Activated CD4-positive, alpha-beta T cell treated with anti-CD3 and anti-CD28 coated beads for 36 hours (primary cell): Measurements from ENCODE around the gene PTPRT. TPM values are rescaled to one million over a fixed set of nuclear protein-coding genes. Genes with fewer than 3 reads are reported as not detected.

ENCODE experiments used
- ATAC-seq: fragments of 200-7000 bp; cut with Tn5 transposase; one replicate; pipeline ENCODE4 v1.10.0; 2021; ENCODE audit warnings: mild to moderate bottlenecking, moderate library complexity
- CTCF ChIA-PET: fragments of 350-600 bp; sonication (Branson Sonifier 250); formaldehyde crosslinking; loops from one replicate; lab custom pipeline; 2021; ENCODE audit warnings: antibody characterized with exemption; lab: Charles Lee
- POLR2A ChIA-PET: fragments of 350-600 bp; sonication (Branson Sonifier 250); formaldehyde crosslinking; loops from one replicate; lab custom pipeline; 2021; ENCODE audit warnings: antibody characterized with exemption, inconsistent platforms; lab: Charles Lee
- DNase-seq: peaks from one replicate; pipeline ENCODE4 v3.0.0-alpha.2; 2020
- H3K27ac Mint-ChIP-seq: one replicate; pipeline ENCODE4 v1.8.0; 2021; ENCODE audit warnings: mixed read lengths
- H3K27me3 Mint-ChIP-seq: one replicate; pipeline ENCODE4 v1.8.0; 2021; ENCODE audit warnings: mixed read lengths
- H3K36me3 Mint-ChIP-seq: one replicate; pipeline ENCODE4 v1.8.0; 2021; ENCODE audit warnings: low read depth, mixed read lengths
- H3K4me1 Mint-ChIP-seq: one replicate; pipeline ENCODE4 v1.8.0; 2021; ENCODE audit warnings: mixed read lengths
- H3K4me3 Mint-ChIP-seq: one replicate; pipeline ENCODE4 v1.8.0; 2021; ENCODE audit warnings: mild to moderate bottlenecking, moderate library complexity, mixed read lengths
- H3K9me3 Mint-ChIP-seq: one replicate; pipeline ENCODE4 v1.8.0; 2021; ENCODE audit warnings: low read depth, mixed read lengths
- intact Hi-C, 2 experiments: fragments of 100-400 bp; cut with DNase I in 1 of 2; cut with micrococcal nuclease in 1 of 2; formaldehyde crosslinking; loops; one replicate each; pipeline versions ENCODE4 v1.14.2 to v1.15.1; 2022 to 2024; cut with DNase I, micrococcal nuclease
- total RNA-seq, 2 experiments: library from RNA; stranded (reverse); gene quantifications; one replicate each; pipeline ENCODE4 v1.2.3, GENCODE V29; 2021

PTPRT gene
- total RNA-seq, 2 experiments from 2014 or later: not detected

DNA sequence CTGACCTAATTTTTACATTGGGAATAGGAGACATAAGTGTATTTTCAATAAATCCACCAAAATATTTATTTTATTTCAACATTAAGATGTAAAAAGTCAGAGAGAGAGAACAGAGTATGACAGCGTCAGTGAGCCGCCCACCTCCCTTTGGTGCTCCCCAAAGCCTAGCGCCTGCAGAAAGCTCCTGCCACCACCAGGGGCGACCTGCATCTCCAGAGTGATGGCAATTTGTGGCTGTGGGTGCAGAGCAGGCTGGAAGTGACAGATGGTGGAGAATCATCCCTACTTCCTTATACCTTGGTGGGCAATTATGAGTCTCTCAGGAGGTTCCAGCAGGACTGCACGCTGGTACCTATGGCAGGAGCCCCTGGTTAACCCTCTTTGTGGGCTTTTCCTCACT lies 87.3 kb downstream of the PTPRT start:
- Mint-ChIP-seq H3K27ac (no peak overlapping the region), H3K27me3 (peaks cover 4% of the 10 kb centered on the region), H3K4me1 (no peaks in the 10 kb centered on the region), H3K4me3 (no peak overlapping the region), H3K9me3 (peaks cover 1% of the 10 kb centered on the region), H3K36me3 (no peaks in the 10 kb centered on the region)
- no peak for ATAC-seq
- intact Hi-C loops: no loop called here
- DNase-seq: peak; percentile 23
- CTCF ChIA-PET: interaction anchor here (0.6 kb wide), 1 partner anchor 512 kb away, joined by 3 read pairs; no protein-coding TSS in a partner anchor
- POLR2A ChIA-PET: no interaction called here

DNA sequence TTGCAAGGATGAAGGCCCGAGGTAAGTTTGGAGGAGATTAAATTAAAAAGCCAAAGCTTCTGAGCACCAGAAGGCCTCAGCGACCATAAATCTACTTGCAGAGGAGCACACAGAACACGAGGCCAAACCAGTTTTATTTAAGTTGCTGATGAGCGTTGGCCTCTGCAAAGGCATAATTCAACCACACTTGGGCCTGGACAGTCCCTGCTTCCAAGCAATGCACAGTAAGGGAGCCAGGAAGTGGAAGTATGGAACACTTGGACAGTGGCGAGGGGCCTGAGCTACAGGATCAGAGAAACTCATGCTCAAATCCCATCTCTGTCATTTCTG lies 92.8 kb downstream of the PTPRT start:
- H3K4me3 Mint-ChIP-seq: no peak overlapping the region
- ATAC-seq (no peak), DNase-seq (no peak)
- POLR2A ChIA-PET: no interaction called here
- H3K4me1 Mint-ChIP-seq: no peaks in the 10 kb centered on the region
- H3K36me3 Mint-ChIP-seq: no peaks in the 10 kb centered on the region
- H3K27ac Mint-ChIP-seq: no peak overlapping the region
- H3K9me3 Mint-ChIP-seq: peaks cover 1% of the 10 kb centered on the region
- CTCF ChIA-PET: no interaction called here
- peaks cover 6% of the 10 kb centered on the region for H3K27me3 Mint-ChIP-seq
- intact Hi-C loops: no loop called here

DNA sequence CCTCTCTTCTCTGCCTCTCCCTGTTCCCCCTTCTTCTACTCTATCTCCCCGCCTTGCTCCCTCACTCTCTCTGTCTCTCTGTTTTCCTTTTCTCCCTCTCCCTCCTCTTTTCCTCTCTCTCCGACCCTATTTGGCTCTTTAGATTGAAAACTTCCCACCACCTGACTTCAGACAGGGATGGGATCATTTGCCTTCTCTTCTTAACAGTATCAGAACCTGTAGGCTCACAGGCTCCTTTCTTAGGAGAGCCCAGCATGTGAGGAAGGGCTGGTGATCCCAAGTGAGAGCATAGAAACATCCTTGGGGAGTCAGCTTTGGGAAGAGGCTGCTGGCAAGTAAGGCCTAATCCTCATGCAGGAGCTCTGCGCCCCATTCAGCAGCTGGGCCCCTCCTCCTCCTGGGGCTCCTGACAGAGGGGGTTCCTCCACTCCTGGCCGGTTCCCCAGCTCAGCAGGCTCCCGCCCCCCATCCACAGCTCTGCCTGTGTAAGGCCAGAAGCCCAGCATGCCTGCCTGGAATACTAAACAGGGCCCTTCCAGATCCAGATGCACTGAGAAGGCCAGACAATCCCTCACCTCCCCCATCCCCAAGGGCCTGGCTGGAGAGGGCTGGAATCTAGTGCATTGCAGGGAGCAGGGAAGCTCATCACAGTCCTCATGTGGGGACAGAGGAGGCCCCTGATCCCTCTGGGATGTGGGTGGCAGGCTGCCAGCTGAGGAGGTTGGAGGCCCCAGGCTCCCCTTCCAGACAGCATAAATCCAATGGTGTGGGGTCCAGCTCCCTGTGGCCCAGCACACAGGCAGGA lies 93.4 kb downstream of the PTPRT start:
- Mint-ChIP-seq H3K27ac (no peak overlapping the region), H3K4me3 (no peak overlapping the region), H3K9me3 (peaks cover under 1% of the 10 kb centered on the region), H3K36me3 (no peaks in the 10 kb centered on the region), H3K4me1 (no peaks in the 10 kb centered on the region), H3K27me3 (peaks cover 6% of the 10 kb centered on the region)
- no peak for DNase-seq
- intact Hi-C loops: no loop called here
- ChIA-PET POLR2A (no interaction called here), CTCF (no interaction called here)
- ATAC-seq: no peak

DNA sequence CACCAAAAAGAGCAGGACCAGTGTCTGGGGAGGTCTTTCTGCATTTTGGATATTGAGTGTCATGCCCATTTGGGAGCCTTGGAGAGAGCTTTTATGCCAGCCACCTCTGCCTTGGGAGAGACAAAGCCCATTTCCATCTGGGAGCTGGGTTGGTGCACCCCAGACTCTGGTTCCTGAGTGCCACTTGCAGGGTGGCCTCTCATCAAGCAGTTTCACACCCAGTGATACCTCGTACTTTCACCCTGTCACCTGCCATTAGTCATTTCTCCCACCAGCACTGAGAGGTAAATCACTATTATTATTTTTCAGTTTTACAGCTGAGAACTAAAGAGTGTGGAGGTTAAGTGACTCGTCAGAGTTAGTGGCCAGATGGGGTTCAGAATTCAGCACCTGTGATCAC lies 94.7 kb downstream of the PTPRT start:
- DNase-seq (no peak), ATAC-seq (no peak)
- Mint-ChIP-seq H3K4me1 (no peaks in the 10 kb centered on the region), H3K4me3 (no peak overlapping the region), H3K27me3 (peaks cover 6% of the 10 kb centered on the region), H3K27ac (no peak overlapping the region), H3K9me3 (no peaks in the 10 kb centered on the region), H3K36me3 (no peaks in the 10 kb centered on the region)
- intact Hi-C loops: no loop called here
- CTCF ChIA-PET: interaction anchor here (0.7 kb wide), 1 partner anchor 9 kb away, joined by 4 read pairs; no protein-coding TSS in a partner anchor
- POLR2A ChIA-PET: no interaction called here

DNA sequence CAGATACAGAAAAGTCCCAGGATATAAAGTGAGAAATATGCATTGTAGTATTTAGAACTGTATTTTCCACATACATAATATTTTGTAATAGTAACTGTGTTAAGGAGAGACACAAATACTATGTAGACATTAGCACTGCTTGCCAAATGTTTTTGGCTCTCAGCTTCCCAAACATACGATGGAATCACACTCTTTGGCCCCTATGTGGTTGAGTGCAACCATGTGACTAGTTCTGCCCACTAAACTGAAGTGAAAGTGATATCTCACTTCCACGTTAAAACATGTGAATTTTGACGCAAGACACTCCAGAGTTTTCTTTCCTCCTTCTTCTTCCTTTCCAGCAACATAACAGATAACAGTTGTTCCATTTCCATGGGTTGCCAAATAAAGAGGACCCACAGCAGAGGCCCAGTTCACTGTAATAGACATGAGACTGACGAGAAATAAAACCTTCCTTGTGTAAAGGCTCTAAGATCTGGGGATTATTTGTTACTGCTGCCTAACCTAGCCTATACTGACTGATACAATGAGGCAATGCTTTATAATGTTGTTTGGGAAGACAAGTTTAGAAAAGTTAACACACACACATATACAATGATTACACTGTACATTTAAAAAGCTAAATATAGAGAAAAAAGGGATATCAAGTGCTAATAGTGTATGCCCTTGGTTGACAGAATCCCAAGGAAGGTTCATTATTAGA lies 97.2 kb downstream of the PTPRT start:
- ATAC-seq: no peak
- CTCF ChIA-PET: no interaction called here

DNA sequence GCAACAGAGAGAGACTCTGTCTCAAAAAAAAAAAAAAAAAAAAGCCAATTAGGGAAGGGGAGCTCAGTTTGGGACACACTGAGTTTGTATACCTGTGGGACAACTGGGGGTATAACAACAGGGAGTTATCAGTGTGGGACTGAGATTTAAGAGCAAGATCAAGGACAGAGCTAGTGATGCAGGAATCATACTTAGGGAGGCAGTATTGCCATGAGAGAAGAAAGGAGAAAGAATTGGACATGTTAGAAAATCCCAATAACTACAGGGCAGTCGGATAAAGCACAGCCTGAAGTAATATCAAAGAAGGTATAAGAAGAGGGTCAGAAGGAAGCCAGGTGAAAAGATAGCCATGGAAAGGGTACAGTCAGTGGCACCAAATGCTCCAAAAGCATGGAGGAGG lies 121.2 kb downstream of the PTPRT start:
- no peak overlapping the region for H3K27ac Mint-ChIP-seq
- POLR2A ChIA-PET: no interaction called here
- no peak for DNase-seq
- CTCF ChIA-PET: no interaction called here
- no peak overlapping the region for H3K4me3 Mint-ChIP-seq
- H3K27me3 Mint-ChIP-seq: peaks cover 2% of the 10 kb centered on the region
- no peak for ATAC-seq
- intact Hi-C loops: no loop called here
- H3K4me1 Mint-ChIP-seq: no peaks in the 10 kb centered on the region
- H3K36me3 Mint-ChIP-seq: no peaks in the 10 kb centered on the region
- peaks cover 5% of the 10 kb centered on the region for H3K9me3 Mint-ChIP-seq

More for the DNA sequence above, 97.2 kb downstream of the PTPRT start:
- no peak overlapping the region for H3K4me3 Mint-ChIP-seq
- H3K9me3 Mint-ChIP-seq: peaks cover 2% of the 10 kb centered on the region
- peaks cover 2% of the 10 kb centered on the region for H3K27me3 Mint-ChIP-seq
- intact Hi-C loops: no loop called here
- H3K27ac Mint-ChIP-seq: no peak overlapping the region
- H3K4me1 Mint-ChIP-seq: no peaks in the 10 kb centered on the region
- DNase-seq: no peak
- POLR2A ChIA-PET: no interaction called here
- no peaks in the 10 kb centered on the region for H3K36me3 Mint-ChIP-seq

DNA sequence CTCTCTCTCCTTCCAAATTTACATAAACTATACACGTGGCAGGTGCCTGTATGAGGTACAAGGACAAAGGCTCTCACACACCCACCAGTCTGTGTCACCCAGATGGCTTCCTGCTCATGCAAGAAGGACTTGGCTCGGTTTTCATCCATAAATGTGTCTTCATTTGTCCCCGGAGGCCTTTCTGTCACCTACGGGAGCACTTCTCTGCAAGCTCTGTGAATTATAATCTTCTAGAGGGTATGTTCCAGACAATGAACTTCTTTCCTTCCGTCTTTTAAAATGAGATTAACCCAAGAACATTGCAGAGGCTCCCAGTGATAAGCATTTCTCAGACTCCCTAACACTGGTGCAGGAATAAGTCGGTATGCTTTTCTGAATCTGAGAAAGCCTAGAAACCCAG lies 123.6 kb downstream of the PTPRT start:
- Mint-ChIP-seq H3K27me3 (peaks cover 2% of the 10 kb centered on the region), H3K4me3 (no peak overlapping the region), H3K36me3 (no peaks in the 10 kb centered on the region), H3K9me3 (peaks cover 5% of the 10 kb centered on the region), H3K4me1 (no peaks in the 10 kb centered on the region), H3K27ac (no peak overlapping the region)
- ChIA-PET CTCF (no interaction called here), POLR2A (no interaction called here)
- intact Hi-C loops: no loop called here
- DNase-seq: no peak
- no peak for ATAC-seq

DNA sequence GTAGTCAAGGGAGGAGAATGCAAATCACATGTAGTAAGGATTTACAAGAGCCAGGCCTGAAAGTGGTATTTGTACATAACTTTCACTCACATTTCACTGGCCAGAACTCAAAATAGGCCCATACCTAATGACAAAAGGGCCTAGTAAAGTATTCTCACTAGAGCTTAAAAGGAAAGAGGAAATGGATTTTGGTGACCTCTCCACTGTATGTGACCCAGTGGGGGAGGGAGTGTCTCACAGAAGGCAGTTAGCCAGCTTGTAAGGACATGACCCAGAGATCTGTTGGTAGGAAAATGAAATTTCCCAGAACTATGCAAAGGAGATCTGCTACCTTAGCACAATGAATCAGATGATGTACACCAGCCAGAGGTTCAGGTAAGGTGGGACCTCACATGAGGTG lies 124.4 kb downstream of the PTPRT start:
- Mint-ChIP-seq H3K27ac (no peak overlapping the region), H3K27me3 (peaks cover 2% of the 10 kb centered on the region), H3K4me3 (no peak overlapping the region), H3K36me3 (no peaks in the 10 kb centered on the region), H3K4me1 (no peaks in the 10 kb centered on the region), H3K9me3 (peaks cover 5% of the 10 kb centered on the region)
- no peak for DNase-seq
- intact Hi-C loops: no loop called here
- ATAC-seq: no peak
- POLR2A ChIA-PET: no interaction called here
- CTCF ChIA-PET: no interaction called here

DNA sequence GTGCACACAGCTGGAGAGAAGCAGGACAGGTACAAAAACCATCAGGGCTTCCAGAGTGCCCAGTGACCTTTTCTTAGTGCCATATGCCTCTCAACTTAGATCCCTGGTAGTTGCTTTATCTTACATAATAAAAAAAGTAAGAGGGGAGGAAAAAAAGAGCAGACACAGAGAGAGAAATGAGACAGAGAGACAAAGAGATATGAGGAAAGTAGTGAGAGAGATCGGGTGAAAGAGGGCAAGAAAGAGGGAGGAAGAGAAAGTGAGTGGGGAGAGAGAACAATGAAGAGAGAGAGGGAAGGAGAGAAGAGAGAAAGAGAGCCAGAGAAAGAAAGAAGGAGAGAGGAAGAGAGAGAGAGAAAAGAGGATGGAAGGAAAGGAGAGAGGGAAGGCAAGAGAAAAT lies 131.6 kb downstream of the PTPRT start:
- DNase-seq (no peak), ATAC-seq (no peak)
- H3K4me1 Mint-ChIP-seq: no peaks in the 10 kb centered on the region
- no peaks in the 10 kb centered on the region for H3K9me3 Mint-ChIP-seq
- intact Hi-C loops: no loop called here
- H3K27me3 Mint-ChIP-seq: no peaks in the 10 kb centered on the region
- H3K27ac Mint-ChIP-seq: no peak overlapping the region
- ChIA-PET POLR2A (no interaction called here), CTCF (no interaction called here)
- no peak overlapping the region for H3K4me3 Mint-ChIP-seq
- no peaks in the 10 kb centered on the region for H3K36me3 Mint-ChIP-seq

DNA sequence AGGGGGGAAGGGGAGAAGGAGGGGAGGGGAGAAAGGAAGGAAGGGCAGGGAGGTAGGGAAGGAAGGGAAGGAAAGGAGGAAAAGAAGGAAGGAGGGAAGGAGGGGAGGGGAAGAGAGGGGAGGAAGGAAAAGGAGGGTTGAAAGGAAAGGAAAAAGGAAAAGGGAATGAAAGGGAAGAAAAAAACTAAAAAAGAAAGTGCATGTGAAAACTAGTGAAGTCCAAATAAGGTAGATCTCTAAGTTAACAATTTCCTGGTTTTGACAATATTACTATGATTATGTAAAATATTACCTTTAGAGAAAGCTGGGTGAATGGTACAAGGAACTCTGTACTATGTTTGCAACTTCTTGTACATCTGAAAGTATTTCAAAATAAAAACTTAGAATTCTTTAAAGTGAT lies 132.4 kb downstream of the PTPRT start:
- no peaks in the 10 kb centered on the region for H3K4me1 Mint-ChIP-seq
- ChIA-PET POLR2A (no interaction called here), CTCF (no interaction called here)
- no peak overlapping the region for H3K27ac Mint-ChIP-seq
- intact Hi-C loops: no loop called here
- no peaks in the 10 kb centered on the region for H3K9me3 Mint-ChIP-seq
- ATAC-seq: no peak
- H3K4me3 Mint-ChIP-seq: no peak overlapping the region
- no peaks in the 10 kb centered on the region for H3K27me3 Mint-ChIP-seq
- no peak for DNase-seq
- H3K36me3 Mint-ChIP-seq: no peaks in the 10 kb centered on the region

DNA sequence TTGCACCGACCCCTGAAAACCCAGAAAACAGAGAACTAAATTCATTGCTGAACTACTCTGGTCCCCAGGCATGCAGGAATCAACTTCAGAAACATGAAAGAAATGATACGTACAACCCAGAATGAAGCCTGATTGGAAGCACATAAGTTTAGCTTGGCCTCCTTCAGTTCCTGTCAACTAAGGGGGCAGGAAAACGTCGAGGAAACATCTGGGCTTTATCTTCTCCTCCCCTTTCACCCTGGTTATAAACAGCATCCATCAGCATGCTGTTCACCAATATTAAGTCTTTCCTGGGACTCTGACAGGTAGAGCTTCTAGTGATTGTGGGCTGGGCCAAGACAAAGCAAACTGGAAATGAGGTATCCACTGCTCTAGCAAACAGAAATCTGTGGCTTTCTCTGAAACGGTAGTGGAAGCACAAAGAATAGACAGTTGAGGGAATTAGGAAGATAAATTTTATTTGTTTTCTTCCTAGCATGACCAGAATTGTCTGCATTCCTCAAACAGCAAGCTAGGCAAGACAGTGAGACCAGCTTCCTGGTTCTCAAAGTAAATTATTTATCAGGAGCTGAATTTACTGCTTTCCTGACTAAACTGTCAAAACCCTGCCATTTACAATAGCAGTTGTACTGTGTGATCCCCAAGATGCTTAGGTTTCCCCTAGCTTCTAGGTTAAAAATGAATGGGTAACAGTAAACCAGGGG lies 134.4 kb downstream of the PTPRT start:
- Mint-ChIP-seq H3K4me1 (no peaks in the 10 kb centered on the region), H3K9me3 (no peaks in the 10 kb centered on the region), H3K36me3 (no peaks in the 10 kb centered on the region), H3K4me3 (no peak overlapping the region), H3K27ac (no peak overlapping the region), H3K27me3 (no peaks in the 10 kb centered on the region)
- POLR2A ChIA-PET: no interaction called here
- no peak for ATAC-seq
- CTCF ChIA-PET: no interaction called here
- intact Hi-C loops: no loop called here
- DNase-seq: no peak

DNA sequence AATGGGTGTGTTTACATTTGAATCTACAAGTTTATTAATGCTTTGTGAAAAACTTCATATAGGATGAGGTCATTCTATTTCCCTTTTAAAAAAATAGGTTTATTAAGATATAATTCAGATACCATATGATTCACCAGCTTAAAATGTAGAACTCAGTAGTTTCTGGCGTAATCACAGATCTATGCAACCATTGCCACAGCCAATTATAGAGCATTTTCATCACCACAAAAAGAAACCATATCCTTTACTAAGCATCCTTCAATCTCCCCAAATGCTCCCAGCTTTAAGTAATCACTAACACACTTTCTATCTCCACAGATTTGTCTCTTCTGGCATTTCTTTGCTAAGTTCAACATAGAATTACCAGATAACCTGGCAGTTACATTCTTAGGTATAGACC lies 137.2 kb downstream of the PTPRT start:
- H3K4me3 Mint-ChIP-seq: no peak overlapping the region
- ChIA-PET POLR2A (no interaction called here), CTCF (no interaction called here)
- no peaks in the 10 kb centered on the region for H3K36me3 Mint-ChIP-seq
- no peaks in the 10 kb centered on the region for H3K9me3 Mint-ChIP-seq
- DNase-seq (no peak), ATAC-seq (no peak)
- intact Hi-C loops: no loop called here
- H3K27ac Mint-ChIP-seq: no peak overlapping the region
- no peaks in the 10 kb centered on the region for H3K4me1 Mint-ChIP-seq
- no peaks in the 10 kb centered on the region for H3K27me3 Mint-ChIP-seq
